CD8-positive, alpha-beta memory T cell (primary cell): Measurements from ENCODE around the gene TTLL10. TPM values are rescaled to one million over a fixed set of nuclear protein-coding genes. Genes with fewer than 3 reads are reported as not detected.

Source experiments
- CTCF ChIA-PET: fragments of 350-600 bp; sonication (Branson Sonifier 250); formaldehyde crosslinking; loops from one replicate; lab custom pipeline; 2021; ENCODE audit warnings: antibody characterized with exemption; lab: Charles Lee
- POLR2A ChIA-PET: fragments of 350-600 bp; sonication (Branson Sonifier 250); formaldehyde crosslinking; loops from one replicate; lab custom pipeline; 2021; ENCODE audit warnings: antibody characterized with exemption; lab: Charles Lee
- DNase-seq, 5 donors: peaks; one replicate each; pipeline versions ENCODE4 v3.0.0 to v3.0.0-alpha.2; 2020 to 2022; ENCODE audit warnings: mixed read lengths in 1 of 5
- H3K27ac ChIP-seq: one replicate; pipeline ENCODE4 v1.7.0; 2013; ENCODE audit warnings: low read depth, mild to moderate bottlenecking, low read length, moderate library complexity
- H3K27me3 ChIP-seq: 2 replicates; pipeline ENCODE4 v1.7.0; 2013; ENCODE audit warnings: low read length, mild to moderate bottlenecking; ENCODE audit not compliant: insufficient read depth, poor library complexity, severe bottlenecking
- H3K36me3 ChIP-seq: 2 replicates; pipeline ENCODE4 v1.7.0; 2013; ENCODE audit warnings: mild to moderate bottlenecking, low read length, moderate library complexity; ENCODE audit not compliant: insufficient read depth
- H3K4me1 ChIP-seq: 2 replicates; pipeline ENCODE4 v1.7.0; 2013; ENCODE audit warnings: mild to moderate bottlenecking, low read length, moderate library complexity; ENCODE audit not compliant: insufficient read depth
- H3K4me3 ChIP-seq: 2 replicates; pipeline ENCODE4 v1.7.0; 2013; ENCODE audit warnings: mild to moderate bottlenecking, low read length
- H3K9me3 ChIP-seq: 2 replicates; pipeline ENCODE4 v1.7.0; 2013; ENCODE audit warnings: mild to moderate bottlenecking, low read length
- H3K27ac Mint-ChIP-seq, 8 donors: one replicate each; pipeline ENCODE4 v1.8.0; 2020 to 2021; ENCODE audit warnings: mixed read lengths in 8 of 8, mild to moderate bottlenecking in 6 of 8, inconsistent platforms in 3 of 8, moderate library complexity in 3 of 8
- H3K27me3 Mint-ChIP-seq, 2 donors: one replicate each; pipeline ENCODE4 v1.8.0; 2020 to 2021; ENCODE audit warnings: mixed read lengths in 2 of 2, mild to moderate bottlenecking in 1 of 2, moderate library complexity in 1 of 2
- H3K36me3 Mint-ChIP-seq, 3 donors: one replicate each; pipeline ENCODE4 v1.8.0; 2020 to 2021; ENCODE audit warnings: mixed read lengths in 3 of 3, inconsistent platforms in 1 of 3, mild to moderate bottlenecking in 1 of 3
- H3K4me1 Mint-ChIP-seq, 3 donors: one replicate each; pipeline ENCODE4 v1.8.0; 2020 to 2021; ENCODE audit warnings: mixed read lengths in 3 of 3, inconsistent platforms in 1 of 3, mild to moderate bottlenecking in 1 of 3
- H3K4me3 Mint-ChIP-seq, 7 donors: one replicate each; pipeline ENCODE4 v1.8.0; 2020 to 2021; ENCODE audit warnings: mixed read lengths in 7 of 7, mild to moderate bottlenecking in 6 of 7, moderate library complexity in 4 of 7, inconsistent platforms in 2 of 7
- H3K9me3 Mint-ChIP-seq, 5 donors: one replicate each; pipeline ENCODE4 v1.8.0; 2020 to 2022; ENCODE audit warnings: mixed read lengths in 5 of 5, mild to moderate bottlenecking in 3 of 5, moderate library complexity in 2 of 5, inconsistent platforms in 1 of 5
- polyA plus RNA-seq: library from polyadenylated mRNA; unstranded; fragments of 300-500 nt; fragmentation: Illumina TruSeq; gene quantifications from one replicate; pipeline ENCODE4 v1.2.3, GENCODE V29; 2021
- total RNA-seq, 2 experiments: library from RNA; stranded (reverse); gene quantifications; one replicate each; pipeline ENCODE4 v1.2.3, GENCODE V29; 2021

TTLL10 gene
- total and polyA plus RNA-seq, 3 experiments from 2014 or later: not detected

- peaks cover 18 to 34% (median 25%) of the 10 kb centered on the region in 3 donors for H3K4me1 Mint-ChIP-seq
- peaks cover 23% of the 10 kb centered on the region for H3K36me3 ChIP-seq
- POLR2A ChIA-PET: no interaction called here
- no peaks in the 10 kb centered on the region for H3K27me3 ChIP-seq
- H3K4me1 ChIP-seq: peaks cover 19% of the 10 kb centered on the region
- no peaks in the 10 kb centered on the region for H3K27me3 Mint-ChIP-seq
- H3K9me3 ChIP-seq: no peaks in the 10 kb centered on the region
- H3K27ac Mint-ChIP-seq: no peak overlapping the region
- H3K9me3 Mint-ChIP-seq: no peaks in the 10 kb centered on the region
- DNase-seq: no peak
- peaks cover 0 to 72% (median 12%) of the 10 kb centered on the region in 3 donors for H3K36me3 Mint-ChIP-seq
- no peak overlapping the region for H3K4me3 Mint-ChIP-seq
- CTCF ChIA-PET: no interaction called here
- H3K4me3 ChIP-seq: no peak overlapping the region
- H3K27ac ChIP-seq: no peak overlapping the region
Measured at GRCh38 chr1:1227386-1227785, 53.7 kb downstream of the TTLL10 start.

DNA sequence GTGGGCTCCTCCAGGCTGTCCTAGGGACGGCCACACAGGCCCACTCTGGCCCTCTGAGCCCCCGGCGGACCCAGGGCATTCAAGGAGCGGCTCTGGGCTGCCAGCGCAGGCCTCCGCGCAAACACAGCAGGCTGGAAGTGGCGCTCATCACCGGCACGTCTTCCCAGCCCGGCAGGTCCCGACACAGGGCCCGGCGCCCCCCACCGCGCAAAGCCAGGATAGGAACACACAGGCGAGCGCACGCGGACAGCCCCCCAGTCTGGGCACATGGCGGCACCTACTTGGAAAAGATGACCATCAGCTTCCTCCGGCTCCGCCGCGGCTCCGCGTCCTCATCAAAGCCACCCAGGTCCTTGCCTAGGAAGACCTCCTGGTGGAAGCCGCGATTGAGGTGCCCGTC, 54.5 kb downstream of the TTLL10 start:
- Mint-ChIP-seq H3K4me3 (no peak overlapping the region), H3K9me3 (no peaks in the 10 kb centered on the region), H3K4me1 (peaks cover 18 to 34% (median 20%) of the 10 kb centered on the region in 3 donors), H3K27ac (no peak overlapping the region), H3K36me3 (peaks cover 0 to 64% (median 8%) of the 10 kb centered on the region in 3 donors), H3K27me3 (no peaks in the 10 kb centered on the region)
- Histone ChIP-seq H3K36me3 (peaks cover 15% of the 10 kb centered on the region), H3K9me3 (no peaks in the 10 kb centered on the region), H3K4me3 (no peak overlapping the region), H3K27ac (no peak overlapping the region), H3K4me1 (peaks cover 25% of the 10 kb centered on the region), H3K27me3 (no peaks in the 10 kb centered on the region)
- DNase-seq: no peak
- ChIA-PET CTCF (no interaction called here), POLR2A (no interaction called here)

GRCh38 chr1:1228596-1229321, 55.1 kb downstream of the TTLL10 start:
- H3K4me1 Mint-ChIP-seq: peaks cover 22 to 39% (median 25%) of the 10 kb centered on the region in 3 donors
- Histone ChIP-seq H3K4me1 (peaks cover 28% of the 10 kb centered on the region), H3K4me3 (no peak overlapping the region), H3K27me3 (no peaks in the 10 kb centered on the region), H3K9me3 (no peaks in the 10 kb centered on the region), H3K36me3 (peaks cover 13% of the 10 kb centered on the region), H3K27ac (no peak overlapping the region)
- H3K27me3 Mint-ChIP-seq: no peaks in the 10 kb centered on the region
- H3K9me3 Mint-ChIP-seq: no peaks in the 10 kb centered on the region
- POLR2A ChIA-PET: no interaction called here
- peak overlapping the region in 1 of 8 donors; percentile 21 for H3K27ac Mint-ChIP-seq
- no peak for DNase-seq
- H3K4me3 Mint-ChIP-seq: peak overlapping the region in 1 of 7 donors; percentile 31
- peaks cover 0 to 61% (median 8%) of the 10 kb centered on the region in 3 donors for H3K36me3 Mint-ChIP-seq
- CTCF ChIA-PET: interaction anchor here (0.9 kb wide), 1 partner anchor 16 kb away, joined by 3 read pairs; no protein-coding TSS in a partner anchor

- H3K4me3 Mint-ChIP-seq: peak overlapping the region in 6 of 7 donors; percentile 60 to 96 (median 84)
- Histone ChIP-seq H3K9me3 (no peaks in the 10 kb centered on the region), H3K36me3 (peaks cover 8% of the 10 kb centered on the region), H3K4me1 (peaks cover 28% of the 10 kb centered on the region), H3K27me3 (no peaks in the 10 kb centered on the region), H3K27ac (no peak overlapping the region), H3K4me3 (no peak overlapping the region)
- no peaks in the 10 kb centered on the region for H3K27me3 Mint-ChIP-seq
- CTCF ChIA-PET: interaction anchor here (0.9 kb wide), 1 partner anchor 17 kb away, joined by 3 read pairs; no protein-coding TSS in a partner anchor
- POLR2A ChIA-PET: no interaction called here
- peak overlapping the region in 4 of 8 donors; percentile 23 to 87 (median 71) for H3K27ac Mint-ChIP-seq
- no peaks in the 10 kb centered on the region for H3K9me3 Mint-ChIP-seq
- peaks cover 30 to 49% (median 35%) of the 10 kb centered on the region in 3 donors for H3K4me1 Mint-ChIP-seq
- H3K36me3 Mint-ChIP-seq: peaks cover 0 to 62% (median 6%) of the 10 kb centered on the region in 3 donors
- no peak for DNase-seq
Measured at GRCh38 chr1:1229770-1230169, 56.1 kb downstream of the TTLL10 start.

DNA sequence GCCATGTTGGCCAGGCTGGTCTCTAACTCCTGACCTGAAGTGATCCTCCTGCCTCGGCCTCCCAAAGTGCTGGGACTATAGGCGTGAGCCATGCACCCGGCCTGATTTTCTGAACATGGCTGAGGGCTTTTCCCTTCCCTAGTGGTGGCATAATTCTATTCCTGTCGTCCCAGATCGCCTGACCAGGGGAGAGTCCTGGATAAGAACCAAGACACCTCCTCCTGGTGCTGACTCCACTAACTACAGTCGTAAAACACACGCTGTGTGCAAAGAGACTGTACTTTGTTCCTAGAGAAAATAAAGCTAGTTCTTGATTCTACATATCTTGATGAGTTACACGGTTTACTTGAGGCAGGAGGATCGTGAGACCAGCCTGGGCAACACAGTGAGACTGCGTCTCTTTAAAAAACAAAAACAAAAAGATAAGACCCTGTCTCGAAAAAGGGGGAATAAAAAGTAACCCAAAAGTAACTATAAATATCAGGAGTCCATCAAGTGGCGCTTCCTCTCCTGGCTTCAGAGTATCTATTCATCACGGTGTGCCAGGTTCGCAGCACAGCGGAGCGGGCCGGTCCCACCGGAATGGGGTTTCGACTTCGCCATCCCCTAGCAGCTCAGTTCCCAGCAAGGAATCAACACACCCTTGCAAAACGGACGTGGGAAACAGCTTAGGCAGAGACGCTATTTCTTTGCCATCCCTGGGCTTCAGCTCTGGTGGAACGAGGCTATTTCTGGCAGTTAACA, 57.1 kb downstream of the TTLL10 start:
- Mint-ChIP-seq H3K27me3 (no peaks in the 10 kb centered on the region), H3K4me3 (peak overlapping the region; percentile 91 to 99 (median 94)), H3K9me3 (no peaks in the 10 kb centered on the region), H3K27ac (peak overlapping the region; percentile 86 to 98 (median 94)), H3K4me1 (peaks cover 27 to 48% (median 30%) of the 10 kb centered on the region in 3 donors), H3K36me3 (peaks cover 0 to 53% (median 2%) of the 10 kb centered on the region in 3 donors)
- H3K27ac ChIP-seq: peak overlapping the region; percentile 90
- CTCF ChIA-PET: interaction anchor here (0.7 to 0.8 kb wide), 3 partner anchors 108 to 210 kb away, joined by 3 to 4 read pairs (median 3); no protein-coding TSS in a partner anchor
- POLR2A ChIA-PET: interaction anchor here (0.7 kb wide), 1 partner anchor 323 kb away, joined by 4 read pairs; no protein-coding TSS in a partner anchor
- no peaks in the 10 kb centered on the region for H3K9me3 ChIP-seq
- peak overlapping the region; percentile 100 for H3K4me3 ChIP-seq
- no peaks in the 10 kb centered on the region for H3K27me3 ChIP-seq
- DNase-seq: no peak
- H3K4me1 ChIP-seq: peaks cover 28% of the 10 kb centered on the region
- peaks cover 5% of the 10 kb centered on the region for H3K36me3 ChIP-seq

DNA sequence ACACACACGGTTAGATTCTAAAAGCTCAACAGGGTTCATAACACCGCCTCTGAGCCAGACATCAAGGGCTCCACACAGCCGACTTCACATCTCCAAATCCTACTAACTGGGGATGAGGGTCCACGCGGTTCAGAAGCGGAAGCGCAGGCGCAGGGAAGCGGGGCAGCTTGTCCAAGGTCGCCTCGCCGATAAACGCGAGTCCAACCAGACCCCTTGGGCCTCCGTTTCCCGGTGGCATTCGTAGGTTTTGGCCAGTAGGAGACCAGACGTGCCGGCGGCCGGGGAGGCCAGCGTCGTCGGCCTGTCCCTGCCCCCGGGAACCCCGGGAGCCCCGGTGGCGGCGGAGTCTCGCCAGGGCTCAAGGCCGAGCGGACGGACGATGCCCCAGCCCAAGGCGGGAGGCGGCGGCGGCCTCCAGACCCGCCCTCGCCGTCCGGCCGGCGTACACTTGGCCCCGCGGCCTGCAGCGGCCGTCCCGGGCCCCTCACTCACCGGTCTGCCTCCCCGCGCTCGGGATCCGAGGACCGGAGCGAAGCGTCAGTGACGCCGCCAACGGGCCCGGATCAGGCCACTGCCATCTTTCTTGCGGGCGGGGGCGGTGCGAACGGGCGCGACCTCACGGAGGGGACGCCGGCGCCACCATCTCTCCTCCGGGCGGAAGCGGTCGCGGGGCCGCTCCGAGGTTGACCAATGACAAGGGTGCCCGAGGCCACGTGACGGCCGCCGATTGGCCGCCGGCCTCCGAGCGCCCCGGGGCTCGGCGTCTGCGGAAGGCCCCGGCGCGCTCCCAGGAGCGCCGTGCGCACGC, 57.9 kb downstream of the TTLL10 start, which contains the start of gene SDF4:
SDF4 (minus strand) TSS at position 602 of the 808 bp plus-strand sequence. CDS start 3,229 bp downstream, outside the sequence.
- Mint-ChIP-seq H3K36me3 (peaks cover 0 to 45% (median 2%) of the 10 kb centered on the region in 3 donors), H3K9me3 (no peaks in the 10 kb centered on the region), H3K27me3 (no peaks in the 10 kb centered on the region), H3K27ac (peak within 1 kb of the TSS; percentile 86 to 98 (median 94)), H3K4me1 (peaks cover 27 to 46% (median 30%) of the 10 kb centered on the region in 3 donors), H3K4me3 (peak within 1 kb of the TSS; percentile 91 to 99 (median 94))
- peak; percentile 96 to 98 (median 96) for DNase-seq
- no peaks in the 10 kb centered on the region for H3K9me3 ChIP-seq
- CTCF ChIA-PET: interaction anchor here (0.7 to 0.8 kb wide), 3 partner anchors 109 to 210 kb away, joined by 3 to 4 read pairs (median 3); no protein-coding TSS in a partner anchor
- H3K27ac ChIP-seq: peak within 1 kb of the TSS; percentile 90
- H3K4me1 ChIP-seq: peaks cover 28% of the 10 kb centered on the region
- H3K4me3 ChIP-seq: peak within 1 kb of the TSS; percentile 100
- H3K36me3 ChIP-seq: peaks cover 5% of the 10 kb centered on the region
- no peaks in the 10 kb centered on the region for H3K27me3 ChIP-seq
- POLR2A ChIA-PET: no interaction called here

- Histone ChIP-seq H3K36me3 (peaks cover 5% of the 10 kb centered on the region), H3K4me3 (peak within 1 kb of the TSS; percentile 100), H3K4me1 (peaks cover 28% of the 10 kb centered on the region), H3K9me3 (no peaks in the 10 kb centered on the region), H3K27ac (peak within 1 kb of the TSS; percentile 90), H3K27me3 (no peaks in the 10 kb centered on the region)
- peak within 1 kb of the TSS; percentile 86 to 98 (median 94) for H3K27ac Mint-ChIP-seq
- H3K9me3 Mint-ChIP-seq: no peaks in the 10 kb centered on the region
- H3K4me3 Mint-ChIP-seq: peak within 1 kb of the TSS; percentile 91 to 99 (median 94)
- DNase-seq: no peak
- ChIA-PET CTCF (no interaction called here), POLR2A (interaction anchor here (0.5 kb wide), 1 partner anchor 41 kb away, joined by 3 read pairs; the partner anchor contains the start of gene UBE2J2)
- peaks cover 0 to 40% (median 2%) of the 10 kb centered on the region in 3 donors for H3K36me3 Mint-ChIP-seq
- H3K4me1 Mint-ChIP-seq: peaks cover 27 to 46% (median 30%) of the 10 kb centered on the region in 3 donors
- no peaks in the 10 kb centered on the region for H3K27me3 Mint-ChIP-seq
Measured at GRCh38 chr1:1232208-1232795, 58.6 kb downstream of the TTLL10 start, which contains the start of gene B3GALT6. Gene B3GALT6, plus strand, starts transcription at chr1:1232237. Its CDS starts 42 bp downstream, at chr1:1232279.
